ENCODE results near the gene SND1. TPM values are rescaled to one million over a fixed set of nuclear protein-coding genes. Genes with fewer than 3 reads are reported as not detected.
"Not testable (repeated sequence)": the region's sequence is repeated elsewhere in the genome, so short reads cannot be mapped to it uniquely, and the experiment has no call there.

SND1 gene
- total RNA-seq, 1 experiment from 2014 or later: 139 TPM

GRCh38 chr7:128104108-128104742 lies 452.2 kb downstream of the SND1 start:
- POLR2A ChIA-PET (ENCODE audit: unreplicated experiment): no interaction called here

DNA sequence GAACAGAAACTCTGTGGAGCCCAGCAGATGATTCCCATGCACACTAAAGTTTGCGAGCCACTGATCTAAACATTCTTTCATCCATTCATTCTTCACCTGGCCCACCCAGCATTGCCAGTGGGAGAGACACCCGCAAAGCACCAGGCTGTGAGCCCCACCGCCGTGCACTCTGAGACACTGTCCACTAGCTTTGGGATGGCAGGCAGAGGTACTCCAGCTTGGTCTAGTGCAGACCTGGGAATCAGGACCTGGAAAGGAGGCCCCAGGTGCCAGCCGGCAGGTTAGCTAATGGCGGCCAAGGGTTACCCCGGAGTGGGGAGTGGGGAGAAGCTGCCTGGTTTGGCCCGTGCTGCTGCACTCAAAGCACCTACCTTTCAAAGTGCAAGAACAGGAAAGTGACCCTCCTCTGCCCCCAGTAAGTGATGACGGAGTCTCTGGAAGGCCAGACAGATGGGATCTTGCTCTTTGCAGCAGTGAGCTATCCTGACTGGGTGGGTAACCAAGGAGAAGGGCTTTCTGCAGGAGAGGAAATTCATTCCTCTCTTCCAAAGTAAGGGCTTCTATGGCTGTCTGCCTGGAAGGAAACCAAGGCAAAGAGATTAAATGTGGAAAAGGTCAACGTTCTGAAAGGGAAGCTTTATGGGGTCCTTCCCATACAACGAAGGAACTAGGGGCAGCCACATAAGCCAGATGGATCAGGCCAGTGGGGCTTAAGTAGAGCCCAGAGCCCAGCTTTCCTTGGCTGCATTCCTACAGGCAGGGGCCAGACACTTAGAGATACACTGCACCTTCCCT lies 453.4 kb downstream of the SND1 start:
- ChIA-PET CTCF (no interaction called here), POLR2A (ENCODE audit: unreplicated experiment) (no interaction called here)
- intact Hi-C loops (cut with micrococcal nuclease): no loop called here
- no peaks in the 10 kb centered on the region for H3K36me3 ChIP-seq (ENCODE audit: low read depth, low read length)
- H3K4me3 ChIP-seq (ENCODE audit: low read length): no peak overlapping the region
- no TSS peak for BruUV-seq (replicated peaks)
- no peak overlapping the region for H3K4me2 ChIP-seq (ENCODE audit: low read length)
- H2AFZ ChIP-seq (ENCODE audit: low read length): no peak overlapping the region
- H3K9me2 ChIP-seq (replicated peaks; ENCODE audit: low read length): no peaks in the 10 kb centered on the region
- ATAC-seq: no peak
- no peaks in the 10 kb centered on the region for H3F3A ChIP-seq (ENCODE audit: low read length, unreplicated experiment)
- no peaks in the 10 kb centered on the region for H4K20me1 ChIP-seq (ENCODE audit: low read length)
- no peaks in the 10 kb centered on the region for H3K9me3 ChIP-seq (ENCODE audit: low read length)
- H3K27me3 ChIP-seq (ENCODE audit: low read length): no peaks in the 10 kb centered on the region
- TF ChIP-seq EZH2 (IDR thresholded peaks at IDR 0.05; ENCODE audit: low read length, unreplicated experiment) (no peak), EZH2phosphoT487 (IDR thresholded peaks at IDR 0.05; ENCODE audit: borderline replicate concordance, low read length) (no peak), CTCF (conservative IDR thresholded peaks at IDR 0.05; ENCODE audit: low read depth, low read length) (no peak)
- no peak for DNase-seq
- no peak overlapping the region for H3K9ac ChIP-seq (ENCODE audit: low read length)
- no peaks in the 10 kb centered on the region for H3K4me1 ChIP-seq (ENCODE audit: insufficient read depth, low read length)
- no peaks in the 10 kb centered on the region for H3K79me2 ChIP-seq (ENCODE audit: low read length)
- no peak overlapping the region for H3K27ac ChIP-seq (ENCODE audit: low read length)

More at GRCh38 chr7:128104108-128104742, 452.2 kb downstream of the SND1 start:
- H3K4me3 ChIP-seq (ENCODE audit: low read length): no peak overlapping the region
- no peaks in the 10 kb centered on the region for H3K9me2 ChIP-seq (replicated peaks; ENCODE audit: low read length)
- H3K27me3 ChIP-seq (ENCODE audit: low read length): no peaks in the 10 kb centered on the region
- H3K36me3 ChIP-seq (ENCODE audit: low read depth, low read length): no peaks in the 10 kb centered on the region
- ATAC-seq (no peak), DNase-seq (no peak)
- H3K9me3 ChIP-seq (ENCODE audit: low read length): no peaks in the 10 kb centered on the region
- intact Hi-C loops (cut with micrococcal nuclease): no loop called here
- no peaks in the 10 kb centered on the region for H4K20me1 ChIP-seq (ENCODE audit: low read length)
- H3K4me1 ChIP-seq (ENCODE audit: insufficient read depth, low read length): no peaks in the 10 kb centered on the region
- H2AFZ ChIP-seq (ENCODE audit: low read length): no peak overlapping the region
- no TSS peak for BruUV-seq (replicated peaks)
- CTCF ChIA-PET: interaction anchor here (0.6 kb wide), 1 partner anchor 106 kb away, joined by 3 read pairs; no protein-coding TSS in a partner anchor
- H3K4me2 ChIP-seq (ENCODE audit: low read length): no peak overlapping the region
- no peak overlapping the region for H3K27ac ChIP-seq (ENCODE audit: low read length)
- H3F3A ChIP-seq (ENCODE audit: low read length, unreplicated experiment): no peaks in the 10 kb centered on the region
- H3K79me2 ChIP-seq (ENCODE audit: low read length): no peaks in the 10 kb centered on the region
- H3K9ac ChIP-seq (ENCODE audit: low read length): no peak overlapping the region
- TF ChIP-seq EZH2phosphoT487 (IDR thresholded peaks at IDR 0.05; ENCODE audit: borderline replicate concordance, low read length) (no peak), CTCF (conservative IDR thresholded peaks at IDR 0.05; ENCODE audit: low read depth, low read length) (no peak), EZH2 (IDR thresholded peaks at IDR 0.05; ENCODE audit: low read length, unreplicated experiment) (no peak)

DNA sequence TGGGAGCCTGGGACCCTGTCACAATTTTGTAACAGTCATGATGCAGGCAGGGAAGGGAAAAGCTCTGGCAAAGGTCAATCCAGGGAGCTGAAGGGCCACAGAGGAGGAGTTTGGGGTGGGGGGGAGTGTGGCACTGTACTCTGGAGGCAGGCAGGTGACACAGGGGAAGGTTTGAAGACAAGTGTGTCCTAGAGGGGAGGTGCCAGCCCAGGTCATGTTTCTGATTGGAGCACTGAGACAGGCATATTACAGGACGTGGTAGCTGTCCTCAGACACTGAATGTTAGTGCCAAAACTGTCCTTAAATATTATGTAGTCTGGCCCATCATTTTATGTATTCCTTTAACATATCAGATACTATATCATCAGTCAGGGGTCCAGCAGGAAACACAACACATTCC lies 454.8 kb downstream of the SND1 start:
- Histone ChIP-seq H3K4me3 (ENCODE audit: low read length) (no peak overlapping the region), H3K9me2 (replicated peaks; ENCODE audit: low read length) (no peaks in the 10 kb centered on the region), H3K4me2 (ENCODE audit: low read length) (no peak overlapping the region), H3K9me3 (ENCODE audit: low read length) (no peaks in the 10 kb centered on the region), H3K36me3 (ENCODE audit: low read depth, low read length) (no peaks in the 10 kb centered on the region), H3K79me2 (ENCODE audit: low read length) (no peaks in the 10 kb centered on the region), H2AFZ (ENCODE audit: low read length) (no peak overlapping the region), H4K20me1 (ENCODE audit: low read length) (no peaks in the 10 kb centered on the region), H3K27ac (ENCODE audit: low read length) (no peak overlapping the region), H3F3A (ENCODE audit: low read length, unreplicated experiment) (no peaks in the 10 kb centered on the region), H3K4me1 (ENCODE audit: insufficient read depth, low read length) (no peaks in the 10 kb centered on the region), H3K9ac (ENCODE audit: low read length) (no peak overlapping the region), H3K27me3 (ENCODE audit: low read length) (no peaks in the 10 kb centered on the region)
- TF ChIP-seq EZH2phosphoT487 (IDR thresholded peaks at IDR 0.05; ENCODE audit: borderline replicate concordance, low read length): no peak
- TF ChIP-seq EZH2 (IDR thresholded peaks at IDR 0.05; ENCODE audit: low read length, unreplicated experiment): no peak
- no peak for TF ChIP-seq CTCF (conservative IDR thresholded peaks at IDR 0.05; ENCODE audit: low read depth, low read length)
- CTCF ChIA-PET: no interaction called here
- ATAC-seq (peak; percentile 12; the same call in 1 of the 2 replicates), DNase-seq (no peak)
- POLR2A ChIA-PET (ENCODE audit: unreplicated experiment): no interaction called here
- intact Hi-C loops (cut with micrococcal nuclease): no loop called here
- no TSS peak for BruUV-seq (replicated peaks)

DNA sequence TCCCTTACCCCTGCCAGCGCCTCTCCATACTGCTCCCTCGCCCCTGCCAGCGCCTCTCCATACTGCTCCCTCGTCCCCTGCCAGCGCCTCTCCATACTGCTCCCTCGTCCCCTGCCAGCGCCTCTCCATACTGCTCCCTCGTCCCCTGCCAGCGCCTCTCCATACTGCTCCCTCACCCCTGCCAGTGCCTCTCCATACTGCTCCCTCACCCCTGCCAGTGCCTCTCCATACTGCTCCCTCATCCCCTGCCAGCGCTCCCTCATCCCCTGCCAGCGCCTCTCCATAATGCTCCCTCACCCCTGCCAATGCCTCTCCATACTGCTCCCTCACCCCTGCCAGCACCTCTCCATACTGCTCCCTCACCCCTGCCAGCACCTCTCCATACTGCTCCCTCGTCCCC lies 455.5 kb downstream of the SND1 start:
- H4K20me1 ChIP-seq (ENCODE audit: low read length); POLR2A ChIA-PET (ENCODE audit: unreplicated experiment); H3K9me3 ChIP-seq (ENCODE audit: low read length); intact Hi-C loops (cut with micrococcal nuclease); H3K9me2 ChIP-seq (replicated peaks; ENCODE audit: low read length); H3F3A ChIP-seq (ENCODE audit: low read length, unreplicated experiment); H3K79me2 ChIP-seq (ENCODE audit: low read length); H2AFZ ChIP-seq (ENCODE audit: low read length); CTCF ChIA-PET; H3K27me3 ChIP-seq (ENCODE audit: low read length); H3K9ac ChIP-seq (ENCODE audit: low read length); H3K27ac ChIP-seq (ENCODE audit: low read length); H3K36me3 ChIP-seq (ENCODE audit: low read depth, low read length); BruUV-seq (replicated peaks); H3K4me2 ChIP-seq (ENCODE audit: low read length); H3K4me1 ChIP-seq (ENCODE audit: insufficient read depth, low read length); H3K4me3 ChIP-seq (ENCODE audit: low read length); DNase-seq; ATAC-seq: not testable (repeated sequence)

Data from PC-3 (cell line).